NCI-H146 (cell line): ENCODE measurements around the gene ADAMTS12.
A peak's percentile ranks its signal among the peaks of the same experiment; 100 is the strongest.
"Not testable (repeated sequence)": the region's sequence is repeated elsewhere in the genome, so short reads cannot be mapped to it uniquely, and the experiment has no call there.

Experiments used
- DNase-seq: peaks from one replicate; lab custom pipeline; 2025; lab: John Stamatoyannopoulos, UW

ADAMTS12 gene

DNA sequence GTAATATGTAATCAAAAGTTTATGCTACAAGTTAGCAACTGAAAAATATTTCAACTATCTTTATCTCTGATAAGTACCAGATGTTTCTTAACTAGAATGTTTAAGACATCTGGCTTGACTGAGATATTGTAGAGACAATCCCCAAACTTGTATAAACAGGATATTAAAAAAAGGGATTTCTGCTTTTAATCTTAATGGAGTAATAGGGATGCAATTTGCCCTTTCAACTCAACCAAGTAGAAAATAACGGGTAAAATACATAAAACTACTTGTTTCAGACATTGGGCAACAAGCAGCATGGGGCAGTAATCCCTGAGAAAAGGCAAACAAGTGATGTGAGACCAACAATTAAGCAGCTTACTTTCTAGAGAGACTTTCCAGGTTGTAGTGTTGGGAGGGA, 9.4 kb upstream of the ADAMTS12 start:
- DNase-seq: no peak

DNA sequence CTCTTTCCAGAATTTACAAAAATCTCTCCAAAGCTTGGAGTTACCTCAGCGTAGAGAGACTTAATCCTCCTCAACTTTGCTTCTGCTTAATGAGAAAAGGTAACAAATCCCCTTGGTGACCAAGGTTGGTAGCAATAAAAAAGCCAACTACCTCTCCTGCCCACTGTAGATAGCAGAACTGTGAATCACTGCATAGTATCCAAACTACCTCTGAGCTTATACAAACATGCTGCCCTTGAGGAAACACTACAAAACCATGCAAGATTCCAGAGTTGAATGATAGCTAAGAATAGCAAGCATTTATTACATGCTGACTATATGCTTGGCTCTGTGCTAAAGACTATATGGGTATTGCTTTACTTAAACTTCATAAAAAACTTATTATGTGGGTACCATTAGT, 2.8 kb upstream of the ADAMTS12 start:
- DNase-seq: no peak

DNA sequence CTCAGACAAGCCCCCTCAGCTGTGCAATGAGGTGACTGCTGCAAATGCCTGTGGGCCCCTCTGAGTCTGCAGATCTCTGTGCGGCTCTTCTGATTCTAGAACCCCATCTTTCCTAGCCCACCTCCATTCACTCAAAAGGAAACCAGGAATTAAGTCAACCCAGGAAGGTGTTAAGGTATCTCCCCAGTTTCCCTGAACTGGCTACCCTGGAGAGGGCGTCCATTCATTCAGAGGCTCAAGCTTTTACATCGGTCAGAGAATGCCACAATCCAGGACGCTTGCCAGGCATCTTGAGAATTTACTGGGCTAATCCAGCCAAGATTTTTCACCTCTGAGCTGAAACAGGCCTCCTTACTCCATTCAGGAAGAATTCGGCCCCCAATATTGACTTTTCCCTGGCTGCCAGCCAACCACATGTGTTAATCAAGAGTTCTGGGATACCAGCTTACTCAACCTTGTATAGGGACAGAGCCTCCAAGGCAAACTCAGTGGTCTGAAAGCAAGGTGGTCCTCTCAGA, 889 bp upstream of the ADAMTS12 start:
- peak; percentile 1 for DNase-seq

DNA sequence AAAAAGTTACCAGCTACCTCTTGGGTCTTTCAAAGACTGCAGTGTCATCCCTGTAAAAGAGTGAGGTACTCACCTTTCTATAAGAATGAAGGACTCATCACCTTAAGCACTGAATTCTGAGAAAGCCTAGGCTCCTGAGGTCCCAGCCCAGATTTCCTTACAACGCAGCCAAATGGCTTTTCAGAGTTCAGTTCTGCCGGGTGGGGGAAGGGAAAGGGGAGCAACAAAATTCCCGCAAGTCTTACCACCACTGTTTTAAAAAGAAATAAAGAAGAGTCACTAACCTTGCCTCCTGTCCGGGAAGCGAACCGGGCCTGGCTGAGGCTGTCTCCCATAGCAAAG, 373 bp downstream of the ADAMTS12 start:
- no peak for DNase-seq

DNA sequence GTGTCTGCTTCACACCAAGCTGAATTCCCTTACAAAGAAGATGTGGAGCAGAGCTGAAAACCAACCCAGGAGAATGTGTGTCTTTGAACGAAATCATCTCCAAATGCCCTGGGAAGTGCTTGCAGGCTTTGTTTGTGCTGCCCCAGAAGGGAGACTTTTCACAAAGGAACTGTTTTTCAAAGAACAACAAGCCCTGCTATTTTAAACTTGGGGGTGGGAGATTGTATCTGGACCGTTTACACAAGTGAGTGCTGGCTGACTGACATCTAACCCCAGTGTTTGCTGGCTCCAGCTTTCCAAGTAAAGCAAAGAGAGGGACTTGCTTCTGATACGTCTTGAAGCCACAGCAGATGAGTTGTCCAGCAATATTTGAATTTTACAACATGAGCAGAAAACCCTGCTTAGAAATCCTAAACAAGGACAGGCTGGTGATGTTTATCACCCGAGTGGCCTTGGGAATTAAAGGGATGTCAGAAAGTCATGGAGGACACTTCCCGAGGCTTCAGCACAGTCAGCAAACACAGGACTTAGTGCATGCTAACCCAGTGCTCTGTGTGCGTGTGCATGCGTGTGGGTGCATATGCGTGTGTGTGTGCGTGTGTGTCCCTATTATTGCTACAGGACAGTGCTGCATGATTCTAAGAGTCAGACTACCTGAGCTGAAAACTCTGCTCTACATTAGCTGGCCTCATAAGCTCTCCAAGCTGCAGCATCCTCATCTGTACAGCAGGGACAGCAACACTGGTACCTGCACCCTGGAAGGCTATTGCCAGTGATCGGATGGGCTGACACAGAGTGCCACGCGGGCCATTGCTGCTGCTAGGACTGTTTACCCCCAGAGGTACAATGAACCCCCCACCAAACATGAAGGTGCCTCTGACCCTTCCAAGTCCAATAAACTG, 1.4 kb downstream of the ADAMTS12 start:
- no peak for DNase-seq

DNA sequence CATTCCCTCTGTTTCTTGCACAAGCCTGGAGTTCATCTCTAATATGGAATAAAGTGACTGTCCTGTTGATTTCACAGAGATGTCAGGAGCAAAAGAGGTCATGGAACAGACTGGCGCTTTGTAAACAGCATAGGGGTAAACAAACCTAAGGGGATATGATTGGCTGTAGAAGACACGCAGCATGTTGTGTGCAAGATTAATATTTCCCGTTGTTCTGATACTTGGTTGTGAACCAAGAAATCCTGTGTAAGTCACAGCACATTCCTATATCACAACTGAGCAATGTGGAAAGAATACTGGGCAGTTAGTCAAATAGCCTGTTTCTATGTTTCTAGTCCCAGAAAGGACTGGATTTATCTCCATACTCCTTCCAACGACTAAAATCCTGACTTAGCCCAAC, 3.2 kb downstream of the ADAMTS12 start:
- no peak for DNase-seq

DNA sequence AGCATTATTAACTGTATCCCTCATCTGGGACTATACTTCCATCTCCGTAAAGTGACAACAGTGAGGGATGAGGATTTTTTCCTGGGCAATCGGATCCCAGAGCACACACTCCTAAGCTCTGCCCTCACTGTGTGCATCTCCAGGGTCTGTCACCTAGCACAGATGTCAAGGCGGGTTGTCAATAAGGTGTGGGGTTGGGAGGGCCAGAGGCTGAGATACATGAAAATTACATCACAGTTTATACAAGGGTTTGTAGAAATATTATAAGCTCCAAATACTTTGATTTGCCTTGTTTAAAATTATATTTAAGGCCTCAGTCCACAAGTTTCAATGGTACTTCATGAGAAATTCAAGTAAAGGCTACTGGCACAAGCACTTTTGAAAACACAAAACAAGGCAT, 4.5 kb downstream of the ADAMTS12 start:
- no peak for DNase-seq

DNA sequence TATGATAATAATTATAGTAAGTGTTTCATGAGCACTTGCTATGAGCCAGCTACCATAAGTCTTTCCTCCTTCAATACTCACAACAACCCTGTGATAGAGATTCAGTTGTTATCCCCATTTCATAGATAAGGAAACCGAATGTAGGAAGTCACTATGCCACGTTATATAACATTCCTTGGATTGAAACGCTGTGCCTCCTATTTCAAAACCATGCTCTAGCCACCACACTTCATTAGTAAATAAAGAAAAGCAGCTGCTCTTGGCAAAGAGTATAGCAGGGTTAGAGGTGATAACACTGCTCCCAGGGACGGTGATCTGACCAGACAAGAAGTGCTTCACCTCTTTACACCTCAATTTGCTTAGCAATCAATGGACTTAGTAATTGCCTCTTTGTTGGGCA, 5.5 kb downstream of the ADAMTS12 start:
- DNase-seq: no peak

DNA sequence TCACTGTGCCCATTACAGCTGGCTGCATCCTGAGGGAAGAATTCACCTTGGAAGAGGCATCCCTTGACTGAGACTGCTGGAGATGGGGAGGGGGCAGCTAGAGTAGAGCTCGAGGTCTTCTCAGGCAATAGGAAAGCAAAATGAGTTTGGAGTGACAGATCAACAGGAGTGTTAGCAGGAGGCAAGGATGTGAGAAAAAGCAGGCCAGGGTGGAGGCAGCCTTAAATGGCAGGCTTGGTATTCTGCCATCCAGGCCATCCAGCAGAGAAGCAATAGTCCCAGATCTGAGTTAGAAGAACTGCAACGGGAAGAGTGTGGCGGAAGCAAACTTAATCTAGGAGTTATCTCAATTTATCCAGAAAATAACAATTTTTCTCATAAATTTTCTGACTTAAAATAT, 6.1 kb downstream of the ADAMTS12 start:
- DNase-seq: no peak

DNA sequence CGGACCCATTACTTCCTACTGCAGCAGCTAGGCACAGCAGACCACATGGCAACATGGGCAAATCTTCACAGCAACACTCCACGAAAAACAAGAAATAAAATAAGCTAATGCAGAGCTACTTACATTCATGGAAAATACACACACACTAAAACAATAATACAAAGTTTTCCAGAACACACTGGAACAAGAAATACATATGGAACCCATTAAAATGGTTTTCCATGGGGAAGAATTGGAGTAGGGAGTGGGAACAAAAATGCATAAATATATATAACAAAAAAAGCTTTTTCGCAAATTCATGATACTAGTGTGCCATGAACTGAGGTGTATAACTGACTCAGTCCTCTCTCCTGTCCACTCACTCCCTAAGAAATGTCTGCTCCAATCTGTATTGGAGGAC, 8.3 kb downstream of the ADAMTS12 start:
- no peak for DNase-seq

DNA sequence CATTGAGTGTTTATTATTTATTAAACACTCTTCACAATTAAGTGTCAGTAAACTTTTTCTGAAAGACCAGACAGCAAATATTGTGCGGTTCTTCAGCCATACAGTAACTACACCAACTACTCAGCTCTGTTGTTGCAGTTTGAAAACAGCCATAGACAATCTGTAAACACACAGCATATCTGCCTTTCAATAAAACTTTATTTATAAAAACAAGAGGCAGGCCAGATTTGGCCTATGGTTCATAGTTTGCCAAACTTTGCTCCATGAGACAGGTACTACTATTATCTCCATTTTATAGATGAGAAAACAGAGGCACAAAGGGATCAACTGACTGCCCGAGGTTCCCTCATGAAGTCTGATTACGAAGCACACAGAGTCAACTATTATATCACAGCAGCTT, 11.5 kb downstream of the ADAMTS12 start:
- DNase-seq: no peak

DNA sequence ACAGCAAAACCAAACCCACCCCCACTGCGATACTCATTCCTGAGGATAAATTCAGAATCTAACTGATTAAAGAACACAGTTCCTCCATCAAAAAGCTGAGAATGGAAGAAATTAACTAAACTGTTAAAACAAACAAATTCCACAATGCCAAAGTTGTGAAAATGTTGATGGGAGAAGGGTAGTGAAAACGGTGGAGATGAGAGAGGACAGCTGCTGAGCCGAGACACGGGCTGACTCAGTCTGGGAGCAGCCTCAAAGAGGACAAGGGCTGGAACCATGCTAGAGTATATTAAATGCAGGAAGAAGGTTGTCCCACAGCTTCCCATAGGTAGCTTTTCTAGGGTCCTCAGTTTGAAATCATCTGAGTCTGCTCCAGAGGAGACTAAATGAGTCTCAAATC, 14.3 kb downstream of the ADAMTS12 start:
- DNase-seq: no peak

DNA sequence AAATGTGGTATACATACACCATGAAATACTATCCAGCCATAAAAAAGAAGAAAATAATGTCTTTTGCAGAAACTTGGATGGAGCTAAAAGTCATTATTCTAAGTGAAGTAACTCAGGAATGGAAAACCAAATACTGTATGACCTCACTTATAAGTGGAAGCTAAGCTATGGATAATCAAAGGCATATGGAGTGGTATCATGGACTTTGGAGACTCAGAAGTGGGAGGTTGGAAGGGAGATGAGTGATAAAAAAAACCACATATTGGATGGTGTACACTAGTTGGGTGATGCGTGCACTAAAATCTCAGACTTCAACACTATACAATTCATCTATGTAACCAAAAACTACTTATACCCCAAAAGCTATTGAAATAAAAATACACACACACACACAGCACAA, 24.5 kb downstream of the ADAMTS12 start:
- no peak for DNase-seq

DNA sequence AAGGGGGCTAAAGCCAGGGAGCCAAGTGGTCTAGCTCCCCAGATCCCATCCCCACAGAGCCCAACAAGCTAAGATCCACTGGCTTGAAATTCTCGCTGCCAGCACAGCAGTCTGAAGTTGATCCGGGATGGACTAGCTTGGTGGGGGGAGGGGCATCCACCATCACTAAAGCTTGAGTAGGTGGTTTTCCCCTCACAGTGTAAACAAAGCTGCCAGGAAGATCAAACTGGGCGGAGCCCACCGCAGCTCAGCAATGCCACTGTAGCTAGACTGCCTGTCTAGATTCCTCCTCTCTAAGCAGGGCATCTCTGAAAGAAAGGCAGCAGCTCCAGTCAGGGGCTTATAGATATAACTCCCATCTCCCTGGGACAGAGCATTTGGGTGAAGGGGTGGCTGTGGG, 32.6 kb downstream of the ADAMTS12 start:
- DNase-seq: not testable (repeated sequence)

DNA sequence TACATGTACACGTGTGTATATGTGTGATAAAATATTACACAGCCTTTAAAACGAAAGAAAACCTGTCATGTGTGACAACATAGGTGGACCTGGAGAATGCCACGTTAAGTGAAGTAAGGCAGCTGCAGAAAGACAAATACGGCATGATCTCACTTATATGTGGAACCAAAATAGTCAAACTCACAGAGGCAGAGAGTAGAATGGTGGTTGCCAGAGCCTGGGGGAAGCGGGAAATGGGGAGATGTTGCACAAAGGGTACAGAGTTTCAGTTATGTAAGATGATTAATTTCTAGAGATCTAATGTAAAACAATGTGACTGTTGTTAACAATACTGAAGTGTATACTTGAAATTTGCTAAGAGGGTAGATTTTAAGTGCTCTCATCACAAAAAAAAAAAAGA, 34.8 kb downstream of the ADAMTS12 start:
- no peak for DNase-seq

DNA sequence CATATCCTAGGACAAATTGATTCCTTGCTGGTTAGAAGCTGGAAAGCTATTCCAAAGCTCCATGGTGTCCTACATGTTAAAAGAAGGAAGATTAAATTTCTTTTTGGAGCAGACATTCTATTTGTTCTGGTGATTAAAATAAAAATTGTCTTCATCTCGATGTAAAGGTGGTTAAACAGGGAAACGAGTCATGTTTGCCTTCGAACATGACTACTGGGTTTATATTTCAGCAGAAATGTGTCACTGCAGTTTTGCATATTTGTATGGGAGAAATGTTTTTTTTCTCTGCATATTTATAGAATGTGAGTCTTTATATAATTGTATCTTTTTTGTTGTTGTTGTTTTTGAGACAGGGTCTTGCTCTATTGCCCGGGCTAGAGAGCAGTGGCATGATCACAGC, 36.4 kb downstream of the ADAMTS12 start:
- no peak for DNase-seq

DNA sequence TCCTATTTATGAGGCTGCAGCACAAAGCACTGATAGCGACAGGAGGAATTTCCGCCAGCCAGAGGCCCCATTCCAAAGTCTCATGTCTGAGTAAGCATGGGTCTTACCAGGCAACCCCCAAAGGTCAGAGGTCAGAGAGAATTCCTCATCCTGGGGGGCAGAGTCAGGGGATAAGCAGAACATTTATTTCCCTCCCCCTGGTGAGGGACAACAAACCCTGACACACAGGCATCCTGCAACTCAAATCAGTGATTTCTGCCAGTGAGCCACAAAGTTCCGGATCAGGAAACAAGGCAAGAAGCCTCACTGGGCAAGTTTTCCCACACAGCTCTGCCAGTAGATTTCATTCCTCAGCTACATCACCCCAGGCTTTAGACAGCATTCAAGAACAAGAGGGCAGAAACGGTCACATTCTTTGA, 37.0 kb downstream of the ADAMTS12 start:
- DNase-seq: no peak

DNA sequence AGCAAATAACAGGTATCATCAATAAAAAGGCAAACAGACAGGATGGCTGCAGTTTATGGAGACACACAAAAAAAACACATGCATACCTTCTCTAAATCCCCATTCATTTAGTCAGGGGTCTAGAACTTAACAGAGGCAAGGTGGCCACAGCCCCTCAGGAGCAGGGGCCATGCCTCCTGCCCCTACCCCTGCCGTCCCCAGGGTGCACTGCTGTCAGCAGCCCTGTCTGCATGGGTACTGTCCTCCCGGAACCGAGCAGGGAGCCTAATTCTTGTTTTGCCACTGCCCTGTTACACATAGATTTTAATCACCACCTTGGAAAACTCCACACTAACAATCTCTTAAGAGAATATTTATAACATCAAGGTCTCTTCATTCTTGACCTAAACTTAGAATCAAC, 39.0 kb downstream of the ADAMTS12 start:
- no peak for DNase-seq

DNA sequence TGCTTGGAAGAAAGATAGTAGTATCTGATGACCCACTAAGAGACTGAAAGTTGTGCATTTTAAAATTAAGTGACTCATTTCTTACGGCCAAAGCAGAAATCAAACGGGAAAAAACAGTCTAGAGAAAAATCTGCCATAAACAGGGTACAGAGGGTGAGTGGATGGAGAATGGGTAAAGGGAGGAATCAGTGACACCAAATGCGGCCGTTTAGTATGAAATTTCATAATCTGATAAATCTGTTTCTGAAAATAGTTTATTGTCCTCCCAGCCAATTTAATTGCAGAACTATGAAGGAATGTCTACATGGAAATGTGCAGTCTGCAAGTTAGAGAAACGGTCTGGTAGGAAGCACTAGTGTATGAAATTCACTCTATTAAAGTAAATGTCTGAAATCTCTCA, 39.5 kb downstream of the ADAMTS12 start:
- DNase-seq: no peak

DNA sequence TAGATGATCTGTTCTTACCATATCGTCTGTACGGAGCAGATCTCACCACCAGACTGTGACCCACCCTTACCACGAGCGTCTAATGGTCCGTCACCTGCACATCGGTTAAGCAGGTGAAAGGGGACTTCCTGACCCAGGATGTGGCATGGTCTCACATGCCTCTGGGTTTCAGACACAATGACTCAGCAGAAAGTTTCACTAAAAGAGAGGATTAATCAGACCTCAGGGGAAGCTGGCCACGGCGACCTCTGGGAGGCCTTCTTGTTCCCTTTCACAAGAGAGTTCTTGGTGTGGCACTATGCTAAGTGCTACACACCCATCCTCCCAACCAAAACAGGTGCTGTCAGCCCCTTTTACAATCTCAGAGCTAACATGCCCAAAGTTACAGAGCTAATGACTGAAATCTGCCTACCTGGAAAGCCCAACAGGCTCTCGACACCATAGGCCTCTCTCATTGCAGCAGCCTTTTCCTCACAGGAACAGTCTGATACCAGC, 41.6 kb downstream of the ADAMTS12 start:
- DNase-seq: no peak

DNA sequence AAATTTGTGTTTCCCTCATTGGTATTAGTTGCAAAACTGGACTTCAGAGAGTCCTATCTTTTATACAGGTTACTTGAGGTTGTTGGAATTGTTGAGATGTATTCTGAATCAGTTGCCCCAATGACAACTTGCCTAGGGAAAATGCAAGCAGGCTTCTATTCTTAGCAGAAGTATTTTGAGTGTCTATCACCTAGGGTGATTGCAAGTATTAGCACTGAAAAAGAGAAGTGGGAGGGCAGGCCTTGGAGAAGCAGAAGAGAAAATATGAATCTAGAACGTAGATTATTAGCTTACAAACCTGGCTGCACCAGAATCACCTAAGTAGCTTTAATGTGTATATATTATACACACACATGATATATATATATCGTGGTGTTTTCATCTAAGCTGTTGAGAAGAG, 43.2 kb downstream of the ADAMTS12 start:
- no peak for DNase-seq

DNA sequence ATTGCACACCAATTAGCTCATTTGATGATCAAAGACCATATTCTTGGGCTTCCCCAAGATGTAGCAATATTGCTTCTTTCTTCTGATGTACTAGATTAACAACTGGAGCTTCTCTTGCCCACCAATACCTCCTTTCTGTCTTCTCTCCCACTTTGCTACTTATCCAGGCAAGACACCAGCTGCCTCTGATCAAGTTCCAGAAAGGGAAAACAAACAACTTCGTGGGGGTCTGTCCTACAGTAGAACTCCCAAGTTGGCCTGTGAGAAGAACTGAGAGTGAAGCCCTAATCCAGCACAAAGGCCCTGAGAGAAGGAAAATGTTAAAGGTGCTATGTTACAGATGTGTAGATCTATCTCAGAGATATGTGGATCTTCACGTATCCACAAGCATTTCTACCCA, 44.9 kb downstream of the ADAMTS12 start:
- no peak for DNase-seq

DNA sequence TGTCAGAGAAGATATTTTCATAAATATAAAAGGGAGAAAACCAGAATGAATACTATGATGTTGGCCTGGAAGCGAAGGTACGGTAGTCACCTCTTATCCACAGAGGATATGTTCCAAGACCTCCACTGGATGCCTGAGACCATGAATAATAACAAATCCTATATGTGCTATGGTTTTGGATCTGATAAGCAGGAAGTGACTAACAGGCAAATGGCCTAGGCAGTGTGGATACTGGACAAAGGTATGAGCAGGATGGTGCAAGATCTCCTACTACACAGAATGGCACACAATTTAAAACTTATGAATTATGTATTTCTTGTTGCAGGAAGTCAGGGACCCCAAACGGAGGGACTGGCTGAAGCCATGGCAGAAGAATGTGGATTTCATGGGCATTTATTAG, 48.2 kb downstream of the ADAMTS12 start:
- no peak for DNase-seq

DNA sequence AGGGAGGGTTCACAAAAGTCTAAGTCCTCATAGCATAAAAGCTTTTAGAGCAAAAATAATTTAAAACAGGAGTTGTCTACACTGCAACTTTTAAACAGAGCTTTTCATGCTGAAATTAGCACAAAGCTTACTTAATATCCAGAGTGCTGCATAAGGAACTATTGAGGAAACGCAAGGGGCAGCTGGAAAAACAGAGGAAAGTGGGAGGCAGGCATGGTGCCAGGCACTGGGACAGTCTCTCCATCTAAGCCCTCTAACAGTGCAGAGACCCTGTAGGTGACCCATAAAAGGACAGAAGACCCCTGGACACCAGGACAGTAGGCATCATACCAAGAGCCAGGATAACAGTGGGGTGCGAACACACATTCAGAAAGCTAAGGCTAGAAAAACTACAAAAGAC, 49.3 kb downstream of the ADAMTS12 start:
- DNase-seq: no peak
